Measurements from ENCODE around the gene FAF2. TPM values are rescaled to one million over a fixed set of nuclear protein-coding genes. Genes with fewer than 3 reads are reported as not detected.
A peak's percentile ranks its signal among the peaks of the same experiment; 100 is the strongest.
"Not testable (repeated sequence)": the region's sequence is repeated elsewhere in the genome, so short reads cannot be mapped to it uniquely, and the experiment has no call there.

Gene FAF2
- total RNA-seq, 1 donor from 2014 or later, result 35.7 TPM

- TF ChIP-seq, protein P1, sequence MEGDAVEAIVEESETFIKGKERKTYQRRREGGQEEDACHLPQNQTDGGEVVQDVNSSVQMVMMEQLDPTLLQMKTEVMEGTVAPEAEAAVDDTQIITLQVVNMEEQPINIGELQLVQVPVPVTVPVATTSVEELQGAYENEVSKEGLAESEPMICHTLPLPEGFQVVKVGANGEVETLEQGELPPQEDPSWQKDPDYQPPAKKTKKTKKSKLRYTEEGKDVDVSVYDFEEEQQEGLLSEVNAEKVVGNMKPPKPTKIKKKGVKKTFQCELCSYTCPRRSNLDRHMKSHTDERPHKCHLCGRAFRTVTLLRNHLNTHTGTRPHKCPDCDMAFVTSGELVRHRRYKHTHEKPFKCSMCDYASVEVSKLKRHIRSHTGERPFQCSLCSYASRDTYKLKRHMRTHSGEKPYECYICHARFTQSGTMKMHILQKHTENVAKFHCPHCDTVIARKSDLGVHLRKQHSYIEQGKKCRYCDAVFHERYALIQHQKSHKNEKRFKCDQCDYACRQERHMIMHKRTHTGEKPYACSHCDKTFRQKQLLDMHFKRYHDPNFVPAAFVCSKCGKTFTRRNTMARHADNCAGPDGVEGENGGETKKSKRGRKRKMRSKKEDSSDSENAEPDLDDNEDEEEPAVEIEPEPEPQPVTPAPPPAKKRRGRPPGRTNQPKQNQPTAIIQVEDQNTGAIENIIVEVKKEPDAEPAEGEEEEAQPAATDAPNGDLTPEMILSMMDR (conservative IDR thresholded peaks at IDR 0.05; ENCODE audit: low read depth, low read length), result no peak
- H3K4me3 ChIP-seq (ENCODE audit: low read depth, low read length), result no peak overlapping the region
- no peak for DNase-seq (ENCODE audit: low read depth)
Observed at GRCh38 chr5:176547802-176548201, 99.6 kb downstream of the FAF2 start.

DNA sequence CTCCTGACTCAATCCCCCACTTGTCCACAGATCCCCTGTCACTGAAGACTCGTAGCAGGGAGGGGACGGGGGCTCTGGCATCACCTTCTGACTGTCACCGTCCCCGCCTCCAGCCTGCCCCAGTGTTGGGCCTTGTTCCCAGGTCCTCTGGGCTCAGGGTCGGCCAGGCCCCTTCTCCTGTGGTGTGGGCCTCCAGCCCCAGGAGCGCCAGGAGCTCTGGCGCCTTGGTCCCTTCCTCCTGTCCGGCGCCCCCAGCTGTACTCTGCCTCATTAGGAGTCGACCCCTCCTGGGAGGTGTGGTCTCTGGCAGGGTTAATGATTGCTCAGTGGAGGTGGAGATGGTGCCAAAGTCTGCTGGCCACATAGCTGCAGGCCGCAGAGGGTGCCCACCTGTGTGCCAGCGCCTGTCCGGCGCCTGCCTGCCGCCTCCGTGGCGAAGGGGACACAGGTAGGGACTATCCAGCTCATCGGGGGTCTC is 100.8 kb downstream of the FAF2 start, which contains the start of gene CDHR2:
CDHR2 (plus strand) TSS at position 376 of the 478 bp plus-strand sequence. CDS start 16,011 bp downstream, outside the sequence.
- TF ChIP-seq, protein P1 (conservative IDR thresholded peaks at IDR 0.05; ENCODE audit: low read depth, low read length), result no peak
- DNase-seq (ENCODE audit: low read depth), result no peak

GRCh38 chr5:176549871-176550270 is 101.7 kb downstream of the FAF2 start:
- no peak overlapping the region for H3K4me3 ChIP-seq (ENCODE audit: low read depth, low read length)
- DNase-seq (ENCODE audit: low read depth), result no peak
- TF ChIP-seq, protein P1 (conservative IDR thresholded peaks at IDR 0.05; ENCODE audit: low read depth, low read length), result no peak

More for the DNA sequence above, 100.8 kb downstream of the FAF2 start, which contains the start of gene CDHR2:
- no peak within 1 kb of the TSS for H3K4me3 ChIP-seq (ENCODE audit: low read depth, low read length)

DNA sequence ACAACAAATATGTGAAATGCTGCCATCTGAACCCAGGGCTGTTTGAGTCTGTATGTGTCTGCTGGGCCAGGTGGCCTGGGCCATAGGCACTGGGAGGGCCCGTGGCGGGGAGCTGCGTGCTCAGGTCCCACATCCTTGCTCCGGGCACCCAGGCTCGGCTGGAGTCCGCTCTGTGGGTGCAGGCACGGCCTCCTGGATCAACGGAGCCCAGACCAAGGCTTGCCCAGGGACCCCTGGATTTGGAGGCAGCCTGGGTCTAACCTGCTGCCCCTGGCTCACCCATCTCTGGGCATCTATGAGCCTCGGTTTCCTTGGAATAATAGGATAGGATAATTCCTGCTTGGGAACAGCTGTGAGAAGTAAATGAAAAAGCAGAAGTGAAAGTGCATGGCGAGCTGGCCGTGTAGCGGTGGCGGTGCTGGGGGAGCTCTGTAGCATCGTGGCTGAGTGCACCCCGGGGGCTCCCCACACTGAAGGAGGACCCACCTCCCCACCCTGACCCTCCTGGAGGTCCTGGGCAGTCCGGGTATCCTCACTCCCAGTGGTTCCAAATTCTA is 102.2 kb downstream of the FAF2 start:
- TF ChIP-seq, protein P1 (conservative IDR thresholded peaks at IDR 0.05; ENCODE audit: low read depth, low read length), result no peak
- DNase-seq (ENCODE audit: low read depth), result no peak

DNA sequence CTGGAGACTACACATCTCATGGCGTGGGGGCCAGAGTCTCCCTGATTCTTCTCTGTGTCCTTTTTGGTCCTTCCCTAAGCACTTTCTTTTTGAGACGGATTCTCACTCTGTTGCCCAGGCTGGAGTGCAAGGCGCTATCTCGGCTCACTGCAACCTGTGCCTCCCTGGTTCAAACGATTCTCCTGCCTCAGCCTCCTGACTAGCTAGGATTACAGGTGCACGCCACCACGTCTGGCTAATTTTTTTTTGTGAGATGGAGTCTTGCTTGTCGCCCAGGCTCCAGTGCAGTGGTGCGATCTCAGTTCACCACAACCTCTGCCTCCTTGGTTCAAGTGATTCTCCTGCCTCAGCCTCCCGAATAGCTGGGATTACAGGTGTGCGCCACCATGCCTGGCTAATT is 102.8 kb downstream of the FAF2 start:
- H3K4me3 ChIP-seq (ENCODE audit: low read depth, low read length), result peak overlapping the region; percentile 48
- not testable (repeated sequence) for DNase-seq (ENCODE audit: low read depth)

More for the DNA sequence above, 102.2 kb downstream of the FAF2 start:
- peak overlapping the region; percentile 48 for H3K4me3 ChIP-seq (ENCODE audit: low read depth, low read length)

DNA sequence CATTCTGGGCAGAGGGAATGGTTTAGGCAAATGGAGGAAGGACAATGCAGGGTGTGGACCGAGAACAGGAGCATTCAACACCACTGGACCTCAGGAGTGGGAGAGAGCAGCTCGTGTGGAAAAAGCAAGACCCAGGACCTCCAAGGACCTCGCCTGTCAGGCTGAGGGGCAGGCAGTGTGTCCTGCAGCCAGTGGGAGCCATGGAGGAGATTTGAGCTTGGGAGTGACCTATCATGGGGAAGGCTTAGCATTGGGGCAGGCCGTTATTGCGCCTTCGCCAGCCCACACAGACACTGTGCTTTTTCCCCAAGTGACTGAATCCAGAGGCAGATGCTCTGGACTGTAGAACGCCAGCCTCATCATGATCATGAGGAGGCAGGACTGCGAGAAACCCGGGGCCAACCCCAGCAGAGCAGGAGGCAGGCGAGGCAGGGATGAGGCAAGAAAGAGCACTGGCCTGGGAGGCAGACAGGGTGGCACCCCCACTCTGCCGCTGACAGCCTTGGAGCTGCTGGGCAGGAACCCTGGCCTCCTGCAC is 104.2 kb downstream of the FAF2 start:
- no peak overlapping the region for H3K4me3 ChIP-seq (ENCODE audit: low read depth, low read length)
- no peak for DNase-seq (ENCODE audit: low read depth)
- TF ChIP-seq, protein P1 (conservative IDR thresholded peaks at IDR 0.05; ENCODE audit: low read depth, low read length), result no peak

- DNase-seq (ENCODE audit: low read depth), result no peak
- no peak overlapping the region for H3K4me3 ChIP-seq (ENCODE audit: low read depth, low read length)
- TF ChIP-seq, protein P1 (conservative IDR thresholded peaks at IDR 0.05; ENCODE audit: low read depth, low read length), result no peak
Observed at GRCh38 chr5:176553260-176554085, 105.3 kb downstream of the FAF2 start.

All from epithelial cell of proximal tubule (primary cell).